GM18499 (cell line): ENCODE measurements around the gene CARMIL1.

Source experiments
- ATAC-seq: cut with Tn5 transposase; IDR thresholded peaks from one replicate; pipeline ENCODE4 v1.9.1; 2021; ENCODE audit warnings: moderate number of reproducible peaks; ENCODE audit not compliant: insufficient read depth, unreplicated experiment

The CARMIL1 gene

GRCh38 chr6:25397406-25397805 is 118.2 kb downstream of the CARMIL1 start:
- ATAC-seq, result no peak

DNA sequence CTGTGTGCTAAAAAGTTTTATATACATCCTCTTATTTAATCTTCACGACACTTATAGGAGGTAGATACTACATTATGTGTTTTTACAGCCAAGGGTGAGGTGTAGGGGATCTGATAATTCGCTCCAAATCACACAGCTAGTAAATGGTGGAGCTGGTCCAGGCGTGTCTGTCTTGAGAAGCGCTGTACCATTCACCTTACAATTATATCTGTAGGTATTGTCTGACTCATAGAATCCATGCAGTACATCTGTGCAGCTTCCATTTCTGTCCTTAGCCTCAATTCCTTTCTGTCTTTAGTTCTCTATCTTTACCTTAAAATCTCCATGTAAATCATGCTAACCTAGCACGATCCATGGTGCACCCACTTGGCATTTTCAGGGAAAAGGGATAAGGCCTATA is 120.7 kb downstream of the CARMIL1 start:
- ATAC-seq, result no peak

GRCh38 chr6:25401711-25402110 is 122.5 kb downstream of the CARMIL1 start:
- ATAC-seq, result no peak

GRCh38 chr6:25402125-25402524 is 123.0 kb downstream of the CARMIL1 start:
- no peak for ATAC-seq

DNA sequence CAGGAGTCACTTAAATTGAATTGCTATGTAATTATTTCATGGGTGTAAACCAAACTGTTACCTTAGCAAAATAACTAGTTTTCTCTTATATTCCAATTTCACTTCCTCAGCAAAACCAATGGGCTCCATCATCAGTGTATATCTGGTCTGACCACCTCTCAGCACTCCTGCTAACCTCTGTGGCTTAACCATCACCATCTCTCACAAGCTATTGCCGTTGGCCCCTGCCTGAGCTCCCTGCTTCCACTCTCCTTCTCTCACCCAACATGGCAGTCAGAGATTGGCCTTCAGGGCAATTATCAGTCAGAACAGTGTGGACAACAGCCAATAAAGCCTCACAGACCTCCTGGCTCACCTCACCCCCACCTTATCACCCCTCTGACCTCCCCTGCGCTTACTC is 124.0 kb downstream of the CARMIL1 start:
- ATAC-seq, result no peak

- ATAC-seq, result no peak
Observed at GRCh38 chr6:25404091-25404490, 124.9 kb downstream of the CARMIL1 start.

GRCh38 chr6:25404693-25405169 is 125.6 kb downstream of the CARMIL1 start:
- peak; percentile 95 for ATAC-seq

GRCh38 chr6:25405442-25405841 is 126.3 kb downstream of the CARMIL1 start:
- no peak for ATAC-seq

DNA sequence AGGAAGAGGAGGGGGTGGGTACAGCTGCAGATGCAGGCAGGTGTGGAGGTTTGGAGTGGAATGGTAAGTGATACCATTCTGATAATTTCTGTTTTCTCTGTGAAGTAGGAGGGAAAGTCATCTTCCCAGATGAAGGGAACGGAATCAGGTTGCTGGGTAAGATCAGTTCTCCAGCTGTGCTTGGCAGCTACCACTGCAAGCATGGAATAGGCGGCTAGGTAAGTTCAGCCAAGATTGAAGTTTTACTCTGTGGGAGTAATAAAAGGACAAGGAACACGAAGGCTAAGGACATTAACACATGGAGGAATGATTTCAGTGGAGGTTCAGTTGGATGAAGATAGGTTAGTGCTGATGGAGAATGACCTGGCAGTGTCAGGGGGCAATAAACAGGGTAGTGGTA is 128.3 kb downstream of the CARMIL1 start:
- ATAC-seq, result no peak

GRCh38 chr6:25410102-25410501 is 130.9 kb downstream of the CARMIL1 start:
- no peak for ATAC-seq

- ATAC-seq, result no peak
Observed at GRCh38 chr6:25411316-25411950, 132.3 kb downstream of the CARMIL1 start.

- no peak for ATAC-seq
Observed at GRCh38 chr6:25413207-25413905, 134.2 kb downstream of the CARMIL1 start.

DNA sequence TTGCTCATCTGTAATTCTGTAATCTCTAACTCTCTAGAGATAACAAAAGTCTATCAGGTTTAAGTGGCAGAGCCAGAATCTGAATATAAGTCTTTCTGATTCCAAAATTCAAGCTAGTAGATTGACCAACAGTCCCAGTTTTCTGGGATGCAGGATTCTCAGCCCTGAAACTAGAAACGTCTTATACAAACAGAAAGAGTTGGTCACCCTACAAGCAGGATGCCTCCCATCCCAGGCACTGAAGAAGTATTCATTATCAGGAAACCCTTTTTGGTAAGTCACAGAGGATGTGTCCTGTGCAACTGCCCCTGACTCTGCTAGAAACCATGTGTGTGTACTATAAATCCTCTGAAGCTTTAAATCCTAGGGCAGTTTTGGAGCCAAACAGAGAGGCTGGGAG is 135.0 kb downstream of the CARMIL1 start:
- no peak for ATAC-seq

- ATAC-seq, result no peak
Observed at GRCh38 chr6:25414755-25415154, 135.6 kb downstream of the CARMIL1 start.

DNA sequence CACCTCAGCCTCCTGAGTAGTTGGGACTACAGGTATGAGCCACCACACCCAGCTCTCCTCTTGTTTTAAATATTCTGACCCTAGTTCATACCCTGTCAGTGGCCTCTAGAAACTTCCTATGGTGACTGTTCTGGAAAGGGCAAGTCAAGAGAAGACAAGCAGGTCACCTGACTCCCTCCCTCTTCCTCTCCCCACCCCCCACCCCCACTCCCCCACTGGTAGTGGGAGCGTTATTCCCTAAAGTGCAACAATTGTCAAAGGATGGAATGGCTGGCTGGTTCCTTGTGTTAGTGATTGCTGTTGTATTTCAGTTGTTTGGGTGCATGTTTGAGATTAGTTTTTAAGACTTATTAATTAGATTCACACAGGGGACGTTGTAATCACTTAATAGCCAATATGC is 136.1 kb downstream of the CARMIL1 start:
- ATAC-seq, result no peak

DNA sequence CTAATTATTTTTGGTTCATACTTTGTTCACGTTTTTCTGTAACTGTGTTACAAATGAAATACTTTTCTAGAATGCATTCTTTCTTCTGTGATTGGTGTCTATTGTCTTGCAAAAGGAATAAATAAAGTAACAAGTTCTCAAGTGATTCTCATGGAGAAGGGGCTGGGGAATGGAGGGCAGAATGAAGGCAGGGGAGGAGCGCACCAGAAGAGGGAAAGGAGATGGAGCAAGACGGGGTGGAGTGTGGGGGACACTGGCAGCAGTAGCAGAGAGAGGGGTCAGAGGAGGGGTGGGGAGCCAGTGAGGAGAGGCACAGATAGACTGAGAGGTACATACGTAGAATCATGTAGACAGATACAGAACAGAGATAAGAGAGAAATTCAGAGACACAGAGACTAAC is 136.5 kb downstream of the CARMIL1 start:
- ATAC-seq, result no peak

GRCh38 chr6:25417046-25417605 is 138.0 kb downstream of the CARMIL1 start:
- no peak for ATAC-seq

DNA sequence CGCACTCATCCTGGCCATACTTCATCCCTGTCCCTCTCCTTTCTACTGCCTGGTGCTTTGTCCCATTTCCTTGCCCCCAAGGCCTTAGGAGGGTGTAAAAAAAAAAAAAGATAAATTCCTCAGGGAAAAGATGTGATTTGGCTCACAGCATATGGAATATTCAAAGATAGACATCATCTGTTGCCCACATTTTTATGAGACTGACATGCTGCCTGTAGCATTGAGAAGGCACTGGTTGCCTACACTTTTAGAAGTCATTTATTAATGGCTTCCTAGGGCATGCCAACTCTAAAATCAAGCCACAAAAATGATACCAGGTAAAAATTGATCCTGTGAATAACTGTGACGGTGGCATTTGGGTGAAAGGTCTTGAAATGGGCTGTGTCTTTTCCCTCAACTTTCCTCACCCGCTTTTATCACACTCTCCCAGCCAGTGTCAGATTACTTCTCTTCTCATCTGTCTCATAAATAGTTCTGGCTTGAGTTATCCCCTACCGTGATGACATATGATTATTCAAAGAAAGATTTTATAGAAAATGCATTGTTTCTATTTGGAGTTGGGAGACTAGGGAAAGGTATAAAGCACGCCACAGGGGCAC is 139.4 kb downstream of the CARMIL1 start:
- no peak for ATAC-seq

DNA sequence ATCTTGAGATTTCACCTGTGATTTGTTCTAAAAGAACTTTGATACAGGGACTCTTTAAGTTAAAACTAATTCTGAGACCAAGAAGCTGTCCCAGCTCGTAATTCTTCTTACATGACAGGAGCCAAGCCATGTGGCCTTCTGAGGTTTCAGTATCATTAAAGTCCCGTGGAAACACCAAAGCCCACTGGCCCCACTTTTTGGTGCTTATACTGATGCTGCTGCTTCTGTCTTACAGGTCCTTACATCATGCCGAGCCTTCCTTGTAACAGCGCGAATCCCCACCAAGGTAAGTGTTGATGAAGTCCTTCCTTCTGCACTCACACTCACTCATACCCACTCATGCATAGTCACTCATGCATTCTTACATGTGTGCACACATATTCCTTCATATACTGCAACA is 140.7 kb downstream of the CARMIL1 start:
- no peak for ATAC-seq

DNA sequence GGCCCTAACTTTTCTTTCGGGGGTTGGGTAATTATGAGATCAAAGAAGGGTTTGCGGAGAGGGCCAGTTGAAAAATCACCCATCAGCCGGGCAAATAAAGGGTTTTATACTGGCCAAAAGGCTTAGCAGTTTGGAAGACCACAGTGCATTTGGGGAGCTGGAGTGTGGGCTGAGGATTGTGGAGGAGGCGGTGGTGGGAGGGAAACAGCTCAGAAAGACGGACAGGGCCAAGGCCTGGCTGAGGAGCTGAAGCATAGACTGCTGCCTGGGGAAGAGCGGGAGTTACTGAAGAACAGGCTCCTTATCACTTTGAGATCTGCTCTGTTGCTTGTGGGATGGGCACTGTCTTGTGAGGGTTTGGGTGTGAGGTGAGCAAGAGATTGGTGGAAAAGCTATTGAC is 144.2 kb downstream of the CARMIL1 start:
- no peak for ATAC-seq

GRCh38 chr6:25424303-25424702 is 145.1 kb downstream of the CARMIL1 start:
- ATAC-seq, result no peak
